Vagina (tissue), 2 donors: ENCODE results near the gene CYBB. TPM values are rescaled to one million over a fixed set of nuclear protein-coding genes. Genes with fewer than 3 reads are reported as not detected.

ENCODE experiments used
- DNase-seq, 2 donors: peaks; one replicate each; pipeline ENCODE4 v3.0.0-alpha.2; 2017; ENCODE audit errors: extremely low spot score in 2 of 2
- H3K27ac ChIP-seq: fragments of 200-600 bp; sonication (generic); one replicate; pipeline ENCODE4 v1.5.1; 2019
- H3K27me3 ChIP-seq: fragments of 200-600 bp; sonication (generic); one replicate; pipeline ENCODE4 v1.5.1; 2019
- H3K36me3 ChIP-seq, 2 donors: fragments of 200-600 bp; sonication (generic); one replicate each; pipeline ENCODE4 v1.5.1; 2017 to 2019
- H3K4me1 ChIP-seq: fragments of 200-600 bp; sonication (generic); one replicate; pipeline ENCODE4 v1.5.1; 2019
- H3K4me3 ChIP-seq, 2 donors: fragments of 200-600 bp; sonication (generic); 1 replicate in 1 of 2; 2 replicates in 1 of 2; pipeline ENCODE4 v1.5.1; 2016 to 2019
- H3K9me3 ChIP-seq: fragments of 200-600 bp; sonication (generic); one replicate; pipeline ENCODE4 v1.5.1; 2019
- POLR2A ChIP-seq, 2 donors: fragments of 450-650 bp; IDR thresholded peaks; one replicate each; pipeline ENCODE4 v1.6.1; 2017; ENCODE audit warnings: antibody characterized with exemption in 2 of 2, mild to moderate bottlenecking in 2 of 2, moderate library complexity in 2 of 2
- POLR2AphosphoS5 ChIP-seq, 2 donors: sonication (generic); formaldehyde crosslinking; IDR thresholded peaks; one replicate each; pipeline ENCODE4 v1.9.0; 2017; ENCODE audit warnings: antibody characterized with exemption in 2 of 2, mild to moderate bottlenecking in 2 of 2, low read depth in 1 of 2; ENCODE audit not compliant: insufficient read depth in 1 of 2
- intact Hi-C: fragments of 100-400 bp; cut with DNase I; formaldehyde crosslinking; loops from one replicate; pipeline ENCODE4 v1.15.1; 2023
- total RNA-seq: library from RNA; depleted of rRNA; stranded (reverse); fragments of >200 nt; gene quantifications from one replicate; pipeline ENCODE4 v1.2.3, GENCODE V29; 2016
- TF ChIP-seq, protein P1 (sequence below), 3 experiments: fragments of 450-650 bp in 2 of 3; fragments of 200-600 bp in 1 of 3; sonication (generic) in 1 of 3; IDR thresholded peaks; one replicate each; pipeline ENCODE4 v1.5.1; 2017 to 2019; ENCODE audit warnings: antibody characterized with exemption in 3 of 3, mild to moderate bottlenecking in 2 of 3, moderate library complexity in 2 of 3

The CYBB gene
- total RNA-seq, 1 donor from 2014 or later: 6.9 TPM

DNA sequence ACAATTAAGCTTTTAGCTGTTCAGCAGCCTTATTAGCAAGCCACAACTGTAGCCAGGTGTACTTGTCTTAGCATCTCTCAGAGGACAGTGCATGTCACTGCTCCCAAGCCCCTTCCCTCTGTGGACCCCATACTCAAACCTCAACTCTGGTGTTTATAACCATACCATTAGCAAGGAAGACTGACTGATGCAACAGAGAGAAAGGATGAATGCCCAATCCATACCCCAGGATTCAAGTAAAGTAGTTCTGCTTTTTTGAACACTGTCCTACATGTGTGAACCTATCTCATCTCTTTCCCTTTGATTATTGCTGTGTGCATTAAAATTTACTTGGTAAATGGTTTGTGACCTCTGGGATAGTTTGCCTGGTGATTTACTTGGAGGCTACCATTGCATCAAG lies 22.8 kb upstream of the CYBB start:
- H3K27me3 ChIP-seq: no peaks in the 10 kb centered on the region
- intact Hi-C loops: no loop called here
- H3K4me3 ChIP-seq: no peak overlapping the region
- TF ChIP-seq POLR2AphosphoS5 (IDR thresholded peaks at IDR 0.05; ENCODE audit: insufficient read depth in 1 of 2, low read depth in 1 of 2) (no peak), POLR2A (IDR thresholded peaks at IDR 0.05) (no peak)
- TF ChIP-seq, protein P1, sequence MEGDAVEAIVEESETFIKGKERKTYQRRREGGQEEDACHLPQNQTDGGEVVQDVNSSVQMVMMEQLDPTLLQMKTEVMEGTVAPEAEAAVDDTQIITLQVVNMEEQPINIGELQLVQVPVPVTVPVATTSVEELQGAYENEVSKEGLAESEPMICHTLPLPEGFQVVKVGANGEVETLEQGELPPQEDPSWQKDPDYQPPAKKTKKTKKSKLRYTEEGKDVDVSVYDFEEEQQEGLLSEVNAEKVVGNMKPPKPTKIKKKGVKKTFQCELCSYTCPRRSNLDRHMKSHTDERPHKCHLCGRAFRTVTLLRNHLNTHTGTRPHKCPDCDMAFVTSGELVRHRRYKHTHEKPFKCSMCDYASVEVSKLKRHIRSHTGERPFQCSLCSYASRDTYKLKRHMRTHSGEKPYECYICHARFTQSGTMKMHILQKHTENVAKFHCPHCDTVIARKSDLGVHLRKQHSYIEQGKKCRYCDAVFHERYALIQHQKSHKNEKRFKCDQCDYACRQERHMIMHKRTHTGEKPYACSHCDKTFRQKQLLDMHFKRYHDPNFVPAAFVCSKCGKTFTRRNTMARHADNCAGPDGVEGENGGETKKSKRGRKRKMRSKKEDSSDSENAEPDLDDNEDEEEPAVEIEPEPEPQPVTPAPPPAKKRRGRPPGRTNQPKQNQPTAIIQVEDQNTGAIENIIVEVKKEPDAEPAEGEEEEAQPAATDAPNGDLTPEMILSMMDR (IDR thresholded peaks at IDR 0.05): no peak
- no peaks in the 10 kb centered on the region for H3K9me3 ChIP-seq
- H3K4me1 ChIP-seq: no peaks in the 10 kb centered on the region
- H3K27ac ChIP-seq: no peak overlapping the region
- no peaks in the 10 kb centered on the region for H3K36me3 ChIP-seq
- DNase-seq: no peak

DNA sequence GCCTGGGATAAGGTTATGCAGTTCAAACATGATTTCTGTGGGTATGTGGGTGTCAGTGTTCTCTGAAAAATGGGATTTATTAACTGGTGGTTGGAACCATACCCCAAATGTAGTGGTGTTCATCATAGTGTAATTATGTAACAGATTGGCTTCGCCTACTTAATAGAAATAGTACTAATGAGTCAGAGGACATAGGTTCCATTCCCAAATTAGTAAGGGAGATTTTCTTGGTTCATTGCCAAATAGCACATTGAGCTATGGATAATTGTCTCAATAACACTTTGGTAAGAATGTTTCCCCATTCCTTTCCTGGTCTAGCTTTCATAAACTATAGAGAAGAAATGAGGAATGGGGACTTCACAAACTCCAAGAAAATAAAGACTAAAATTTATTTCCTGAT lies 20.5 kb upstream of the CYBB start:
- intact Hi-C loops: no loop called here
- Histone ChIP-seq H3K4me1 (no peaks in the 10 kb centered on the region), H3K9me3 (no peaks in the 10 kb centered on the region), H3K4me3 (no peak overlapping the region), H3K27me3 (no peaks in the 10 kb centered on the region), H3K36me3 (no peaks in the 10 kb centered on the region), H3K27ac (no peak overlapping the region)
- TF ChIP-seq POLR2A (IDR thresholded peaks at IDR 0.05) (no peak), POLR2AphosphoS5 (IDR thresholded peaks at IDR 0.05; ENCODE audit: insufficient read depth in 1 of 2, low read depth in 1 of 2) (no peak)
- TF ChIP-seq, protein P1 (IDR thresholded peaks at IDR 0.05): no peak
- DNase-seq: no peak

DNA sequence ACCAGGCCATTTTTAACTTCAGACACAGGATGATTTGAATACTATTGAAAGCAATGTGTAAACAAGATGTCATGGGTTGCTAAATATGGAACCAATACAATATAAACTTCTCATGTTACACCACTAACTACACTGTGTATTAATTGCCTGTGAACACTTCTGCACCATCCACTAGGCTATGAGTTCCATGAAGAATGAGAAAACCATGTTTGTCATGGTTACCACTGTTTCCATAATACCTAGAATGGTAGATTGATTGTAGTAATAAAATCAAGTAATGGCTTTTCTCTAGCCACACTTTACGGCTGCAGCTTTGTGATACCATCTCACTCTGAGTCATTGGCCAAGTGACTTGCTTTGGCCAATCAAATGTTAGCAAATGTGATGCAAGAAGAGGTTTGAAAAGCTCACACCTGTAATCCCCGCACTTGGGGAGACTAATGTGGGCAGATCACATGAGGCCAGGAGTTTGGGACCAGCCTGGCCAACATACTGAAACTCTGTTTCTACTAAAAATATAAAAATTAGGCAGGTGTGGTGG lies 19.9 kb upstream of the CYBB start:
- H3K4me1 ChIP-seq: no peaks in the 10 kb centered on the region
- no peaks in the 10 kb centered on the region for H3K36me3 ChIP-seq
- TF ChIP-seq POLR2A (IDR thresholded peaks at IDR 0.05) (no peak), POLR2AphosphoS5 (IDR thresholded peaks at IDR 0.05; ENCODE audit: insufficient read depth in 1 of 2, low read depth in 1 of 2) (no peak)
- TF ChIP-seq, protein P1 (IDR thresholded peaks at IDR 0.05): no peak
- no peak overlapping the region for H3K4me3 ChIP-seq
- intact Hi-C loops: no loop called here
- no peaks in the 10 kb centered on the region for H3K27me3 ChIP-seq
- no peaks in the 10 kb centered on the region for H3K9me3 ChIP-seq
- H3K27ac ChIP-seq: no peak overlapping the region
- DNase-seq: no peak

DNA sequence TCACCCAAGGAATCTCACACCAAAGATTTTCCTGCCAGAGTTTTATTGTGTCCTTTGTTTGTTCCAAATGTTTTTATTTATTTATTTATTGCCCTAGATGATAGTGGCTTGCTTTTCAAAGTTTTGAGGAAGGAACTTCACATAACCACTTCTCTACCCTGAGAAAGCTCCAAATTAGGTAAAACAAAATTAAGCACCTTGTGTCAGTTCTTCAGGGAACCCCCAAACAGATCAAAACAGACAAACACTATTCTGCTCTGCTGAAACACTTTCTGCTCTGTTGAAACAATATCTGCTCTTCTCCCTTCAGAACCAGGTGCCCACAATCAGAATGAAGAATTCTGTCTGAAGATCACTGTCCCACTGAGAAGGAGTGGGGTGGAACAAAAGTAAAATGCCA lies 16.5 kb upstream of the CYBB start:
- no peak for DNase-seq
- H3K4me1 ChIP-seq: no peaks in the 10 kb centered on the region
- TF ChIP-seq POLR2AphosphoS5 (IDR thresholded peaks at IDR 0.05; ENCODE audit: insufficient read depth in 1 of 2, low read depth in 1 of 2): no peak
- TF ChIP-seq, protein P1 (IDR thresholded peaks at IDR 0.05): no peak
- no peak for TF ChIP-seq POLR2A (IDR thresholded peaks at IDR 0.05)
- intact Hi-C loops: no loop called here
- H3K9me3 ChIP-seq: no peaks in the 10 kb centered on the region
- no peak overlapping the region for H3K27ac ChIP-seq
- H3K27me3 ChIP-seq: no peaks in the 10 kb centered on the region
- H3K36me3 ChIP-seq: no peaks in the 10 kb centered on the region
- no peak overlapping the region for H3K4me3 ChIP-seq

DNA sequence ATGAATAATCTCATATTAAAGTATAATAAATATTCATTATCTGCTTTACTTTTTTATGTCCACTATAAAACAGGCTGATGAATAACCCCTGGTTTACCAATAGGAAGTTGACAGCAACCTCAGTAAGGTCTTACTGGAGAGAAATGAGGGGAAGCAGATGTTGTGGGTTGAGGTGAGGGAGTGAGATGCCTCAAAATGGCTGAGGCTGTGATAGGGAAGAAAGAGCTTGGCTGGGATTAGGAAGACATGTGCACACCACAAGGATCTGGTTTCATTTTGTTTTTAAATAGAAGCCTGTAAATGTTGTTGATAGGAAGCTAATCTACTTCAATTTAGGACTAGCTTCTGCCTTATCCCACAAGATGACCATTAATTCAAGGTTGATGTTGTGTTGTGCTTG lies 14.4 kb upstream of the CYBB start:
- DNase-seq: no peak
- Histone ChIP-seq H3K36me3 (no peaks in the 10 kb centered on the region), H3K9me3 (no peaks in the 10 kb centered on the region), H3K4me3 (no peak overlapping the region), H3K27ac (no peak overlapping the region), H3K27me3 (no peaks in the 10 kb centered on the region), H3K4me1 (no peaks in the 10 kb centered on the region)
- TF ChIP-seq POLR2AphosphoS5 (IDR thresholded peaks at IDR 0.05; ENCODE audit: insufficient read depth in 1 of 2, low read depth in 1 of 2) (no peak), POLR2A (IDR thresholded peaks at IDR 0.05) (no peak)
- TF ChIP-seq, protein P1 (IDR thresholded peaks at IDR 0.05): no peak
- intact Hi-C loops: no loop called here
